H1 (cell line): Measurements from ENCODE around the gene CDC42EP4. TPM values are rescaled to one million over a fixed set of nuclear protein-coding genes. Genes with fewer than 3 reads are reported as not detected.
A peak's percentile ranks its signal among the peaks of the same experiment; 100 is the strongest.

Experiments used
- CTCF ChIA-PET: fragments of 300-600 bp; sonication (Branson Sonifier 250); formaldehyde crosslinking; loops from one replicate; lab custom pipeline; 2021; ENCODE audit not compliant: partially characterized antibody; lab: Charles Lee
- POLR2A ChIA-PET: fragments of 300-600 bp; sonication (Branson Sonifier 250); formaldehyde crosslinking; loops from one replicate; lab custom pipeline; 2021; ENCODE audit warnings: inconsistent platforms; ENCODE audit not compliant: partially characterized antibody; lab: Charles Lee
- DNase-seq, 2 experiments: peaks; one replicate each; pipeline versions ENCODE4 v3.0.0 to v3.0.0-alpha.2; 2010 to 2022; ENCODE audit warnings: low spot score in 2 of 2, low read depth in 1 of 2, mixed read lengths in 1 of 2
- FAIRE-seq: peaks from 2 replicates; lab custom pipeline; 2011; peaks lifted over from hg19 to GRCh38; lab: Jason Lieb, UNC
- H2AFZ ChIP-seq: 2 replicates; pipeline ENCODE4 v1.8.1; 2012; ENCODE audit warnings: low read length, inconsistent platforms
- H2AK5ac ChIP-seq: 2 replicates; pipeline ENCODE4 v1.6.1; 2013; ENCODE audit warnings: low read depth, low read length
- H2BK120ac ChIP-seq: replicated peaks from 2 replicates; pipeline ENCODE3; 2013; ENCODE audit warnings: low read depth, low read length, inconsistent platforms
- H2BK12ac ChIP-seq: 2 replicates; pipeline ENCODE4 v1.6.1; 2013; ENCODE audit warnings: low read depth, low read length
- H2BK15ac ChIP-seq: 2 replicates; pipeline ENCODE4 v1.6.1; 2013; ENCODE audit warnings: low read length
- H2BK20ac ChIP-seq: 2 replicates; pipeline ENCODE4 v1.6.1; 2013; ENCODE audit warnings: low read length
- H2BK5ac ChIP-seq: 2 replicates; pipeline ENCODE4 v1.6.1; 2013; ENCODE audit warnings: low read depth, low read length
- H3K14ac ChIP-seq: 2 replicates; pipeline ENCODE4 v1.6.1; 2013; ENCODE audit warnings: inconsistent platforms; ENCODE audit not compliant: insufficient read length
- H3K18ac ChIP-seq: 2 replicates; pipeline ENCODE4 v1.6.1; 2013; ENCODE audit warnings: low read length; ENCODE audit errors: extremely low read depth
- H3K23ac ChIP-seq: 2 replicates; pipeline ENCODE4 v1.6.1; 2013; ENCODE audit warnings: inconsistent platforms; ENCODE audit not compliant: insufficient read length
- H3K23me2 ChIP-seq: 2 replicates; pipeline ENCODE4 v1.6.1; 2013; ENCODE audit warnings: low read depth, low read length
- H3K27ac ChIP-seq: 2 replicates; pipeline ENCODE4 v1.6.1; 2011; ENCODE audit warnings: low read depth, low read length, inconsistent platforms
- H3K27me3 ChIP-seq, 4 experiments: replicated peaks in 1 of 4; 1 replicate in 1 of 4; 2 replicates in 3 of 4; pipeline versions ENCODE4 v1.6.1 to v1.8.1; 2011 to 2013; ENCODE audit warnings: low read length in 3 of 4, mild to moderate bottlenecking in 3 of 4, inconsistent platforms in 2 of 4, mixed read lengths in 2 of 4, moderate library complexity in 1 of 4; ENCODE audit not compliant: control insufficient read depth in 3 of 4, insufficient read depth in 3 of 4; ENCODE audit errors: extremely low read depth in 1 of 4
- H3K36me3 ChIP-seq, 4 experiments: 2 replicates each; pipeline versions ENCODE4 v1.6.1 to v1.8.1; 2011 to 2013; ENCODE audit warnings: mild to moderate bottlenecking in 4 of 4, low read length in 3 of 4, moderate library complexity in 2 of 4, control low read depth in 1 of 4, inconsistent platforms in 1 of 4; ENCODE audit not compliant: insufficient read depth in 4 of 4, control insufficient read depth in 2 of 4
- H3K4ac ChIP-seq: replicated peaks from 2 replicates; pipeline ENCODE3; 2013; ENCODE audit warnings: low read length, low read depth, mixed read lengths, inconsistent platforms; ENCODE audit not compliant: insufficient read length
- H3K4me1 ChIP-seq, 4 experiments: replicated peaks in 1 of 4; 1 replicate in 1 of 4; 2 replicates in 3 of 4; pipeline versions ENCODE4 v1.6.1 to v1.8.1; 2011 to 2013; ENCODE audit warnings: low read length in 3 of 4, inconsistent platforms in 2 of 4, mixed read lengths in 1 of 4; ENCODE audit not compliant: insufficient read depth in 4 of 4, control insufficient read depth in 3 of 4
- H3K4me2 ChIP-seq, 2 experiments: 2 replicates each; pipeline versions ENCODE4 v1.6.1 to v1.8.1; 2011 to 2013; ENCODE audit warnings: low read depth in 2 of 2, low read length in 2 of 2, control low read depth in 1 of 2, inconsistent platforms in 1 of 2, mild to moderate bottlenecking in 1 of 2; ENCODE audit not compliant: insufficient read depth in 1 of 2
- H3K4me3 ChIP-seq, 4 experiments: fragments of 200-600, 300-600 bp in 1 of 4; sonication (generic), shearing (Covaris generic), sonication (Bioruptor Twin) in 1 of 4; 2 replicates each; pipeline versions ENCODE4 v1.5.1 to v1.8.1; 2011 to 2016; ENCODE audit warnings: low read length in 4 of 4, low read depth in 3 of 4, control low read depth in 2 of 4, inconsistent platforms in 2 of 4, mild to moderate bottlenecking in 2 of 4, mixed read lengths in 1 of 4, moderate library complexity in 1 of 4; ENCODE audit not compliant: insufficient read depth in 2 of 4; ENCODE audit errors: extremely low read depth in 1 of 4
- H3K56ac ChIP-seq: replicated peaks from 2 replicates; pipeline ENCODE3; 2013; ENCODE audit warnings: low read depth, mild to moderate bottlenecking, mixed read lengths, low read length, inconsistent platforms; ENCODE audit not compliant: insufficient read length
- H3K79me1 ChIP-seq: 2 replicates; pipeline ENCODE4 v1.6.1; 2013; ENCODE audit warnings: low read depth, low read length, control low read depth
- H3K79me2 ChIP-seq, 2 experiments: 2 replicates each; pipeline versions ENCODE4 v1.6.1 to v1.8.1; 2012 to 2013; ENCODE audit warnings: low read length in 2 of 2, mild to moderate bottlenecking in 2 of 2, inconsistent platforms in 1 of 2; ENCODE audit not compliant: insufficient read depth in 2 of 2, control insufficient read depth in 1 of 2
- H3K9ac ChIP-seq, 4 experiments: replicated peaks in 1 of 4; 1 replicate in 1 of 4; 2 replicates in 3 of 4; pipeline versions ENCODE4 v1.6.1 to v1.8.1; 2011 to 2013; ENCODE audit warnings: low read depth in 3 of 4, low read length in 3 of 4, control low read depth in 2 of 4, mild to moderate bottlenecking in 2 of 4, moderate library complexity in 2 of 4, inconsistent platforms in 1 of 4; ENCODE audit errors: extremely low read depth in 1 of 4
- H3K9me3 ChIP-seq, 2 experiments: 2 replicates each; pipeline versions ENCODE4 v1.6.1 to v1.8.1; 2012 to 2013; ENCODE audit warnings: mild to moderate bottlenecking in 2 of 2, moderate library complexity in 2 of 2, control low read depth in 1 of 2, inconsistent platforms in 1 of 2, low read depth in 1 of 2, low read length in 1 of 2, mixed read lengths in 1 of 2; ENCODE audit not compliant: insufficient read depth in 2 of 2
- H4K20me1 ChIP-seq, 2 experiments: replicated peaks in 1 of 2; 2 replicates each; pipeline versions ENCODE3 to v1.8.1; 2011 to 2013; ENCODE audit warnings: inconsistent platforms in 2 of 2, low read length in 2 of 2, mild to moderate bottlenecking in 1 of 2; ENCODE audit not compliant: insufficient read depth in 2 of 2, control insufficient read depth in 1 of 2
- H4K5ac ChIP-seq: 2 replicates; pipeline ENCODE4 v1.6.1; 2013; ENCODE audit warnings: low read length, low read depth, mixed read lengths, inconsistent platforms; ENCODE audit not compliant: insufficient read length
- H4K8ac ChIP-seq: 2 replicates; pipeline ENCODE4 v1.8.0; 2013; ENCODE audit warnings: mild to moderate bottlenecking, moderate library complexity, low read length, inconsistent platforms; ENCODE audit not compliant: insufficient read depth; ENCODE audit errors: extremely low read depth
- H4K91ac ChIP-seq: replicated peaks from 2 replicates; pipeline ENCODE3; 2013; ENCODE audit warnings: low read length, mixed read lengths, inconsistent platforms; ENCODE audit not compliant: insufficient read length
- CEBPB ChIP-seq: IDR thresholded peaks from 2 replicates; pipeline ENCODE4 v1.6.1; 2012; ENCODE audit warnings: low read depth, low read length
- CREB1 ChIP-seq: IDR thresholded peaks from 2 replicates; pipeline ENCODE4 v1.6.1; 2012; ENCODE audit warnings: inconsistent platforms
- KDM1A ChIP-seq: fragments of 200-600, 300-600 bp; sonication (generic); IDR thresholded peaks from 2 replicates; pipeline ENCODE4 v1.7.1; 2016; ENCODE audit warnings: mild to moderate bottlenecking, low read length, borderline replicate concordance
- NRF1 ChIP-seq: IDR thresholded peaks from 2 replicates; pipeline ENCODE4 v1.6.1; 2011; ENCODE audit warnings: mild to moderate bottlenecking, low read depth, low read length, improper control_type of control experiment
- TBP ChIP-seq: IDR thresholded peaks from 2 replicates; pipeline ENCODE4 v1.6.1; 2011; ENCODE audit warnings: low read depth, low read length, improper control_type of control experiment
- TEAD4 ChIP-seq: IDR thresholded peaks from 2 replicates; pipeline ENCODE4 v1.6.1; 2012; ENCODE audit warnings: low read depth, low read length, inconsistent platforms, mixed read lengths
- YY1 ChIP-seq: IDR thresholded peaks from 2 replicates; pipeline ENCODE4 v1.6.1; 2011; ENCODE audit warnings: low read depth, mild to moderate bottlenecking, low read length
- WGBS, 2 experiments: shearing (Covaris generic) in 1 of 2; methylation state at CpG; one replicate each; pipeline versions ENCODE4 v1.1.6 to v1.1.7; 2013 to 2015; ENCODE audit warnings: low lambda C conversion rate in 2 of 2, mixed read lengths in 2 of 2, inconsistent platforms in 1 of 2, low coverage in 1 of 2, missing lambda C conversion rate in 1 of 2; ENCODE audit not compliant: insufficient replicate concordance in 2 of 2, insufficient coverage in 1 of 2, insufficient read length in 1 of 2; ENCODE audit errors: extremely low coverage in 1 of 2, missing lambda C conversion rate in 1 of 2; 5-methylcytosine and 5-hydroxymethylcytosine counted together
- polyA plus RNA-seq, 7 experiments: library from polyadenylated mRNA; depleted of rRNA in 3 of 7; stranded (reverse) in 5 of 7; unstranded in 2 of 7; fragments of >200 nt in 5 of 7; fragments of 200-250 nt in 2 of 7; gene quantifications; 1 replicate in 5 of 7; 2 replicates in 1 of 7; 4 replicates in 1 of 7; pipeline versions ENCODE4 v1.2.1 to v1.2.3, GENCODE V29; 2011 to 2013; ENCODE audit warnings: missing spikeins in 2 of 7, mixed read lengths in 2 of 7
- total RNA-seq: library from RNA; stranded (reverse); fragmentation: NEBNext Ultra II Directional; extraction: Animal tissue kit (Norgen Biotek cat#: 25700); gene quantifications from 2 replicates; pipeline ENCODE4 v1.2.1, GENCODE V29; 2021

Gene CDC42EP4
- total and polyA plus RNA-seq, 2 of the 8 experiments (the other 6 are each of a cell fraction or from before 2014, with no cell fraction given) = 8.8 to 12.6 TPM

- no peaks in the 10 kb centered on the region for H4K20me1 ChIP-seq
Observed at GRCh38 chr17:73257516-73257915, 54.3 kb downstream of the CDC42EP4 start.

More at GRCh38 chr17:73257516-73257915, 54.3 kb downstream of the CDC42EP4 start:
- no peaks in the 10 kb centered on the region for H3K36me3 ChIP-seq
- no peak overlapping the region for H3K4me2 ChIP-seq
- no peak overlapping the region for H4K8ac ChIP-seq
- no peak overlapping the region for H3K18ac ChIP-seq
- H3K9me3 ChIP-seq = no peaks in the 10 kb centered on the region
- no peak overlapping the region for H2AFZ ChIP-seq
- H4K5ac ChIP-seq = no peak overlapping the region
- no peak overlapping the region for H2AK5ac ChIP-seq
- FAIRE-seq = no peak
- peaks cover 0 to 3% (median 0%) of the 10 kb centered on the region in 4 experiments; a peak in 1 of 7 replicates for H3K27me3 ChIP-seq
- ChIA-PET CTCF (interaction anchor here (1.0 to 19.7 kb wide), 7 partner anchors 9 to 532 kb away, joined by 3 to 439 read pairs (median 6); no protein-coding TSS in a partner anchor), POLR2A (interaction anchor here (0.7 kb wide), 1 partner anchor 112 kb away, joined by 3 read pairs; no protein-coding TSS in a partner anchor)
- H2BK12ac ChIP-seq = peak overlapping the region; percentile 35; the same call in 1 of the 2 replicates
- no peaks in the 10 kb centered on the region; the same call in 1 of the 2 replicates for H3K23me2 ChIP-seq
- no peaks in the 10 kb centered on the region for H3K79me1 ChIP-seq
- H3K27ac ChIP-seq = no peak overlapping the region
- H3K9ac ChIP-seq = no peak overlapping the region
- H2BK5ac ChIP-seq = no peak overlapping the region
- no peaks in the 10 kb centered on the region for H3K79me2 ChIP-seq
- H3K4me1 ChIP-seq = peaks cover 8 to 17% (median 9%) of the 10 kb centered on the region in 4 experiments
- H3K14ac ChIP-seq = no peak overlapping the region
- WGBS, 2 experiments = 89% methylated on average over 6 of the region's 6 CpGs; no CpG with 5 or more reads in 1 of the 2 experiments
- no peak overlapping the region for H2BK15ac ChIP-seq
- no peak overlapping the region for H3K4ac ChIP-seq
- TF ChIP-seq NRF1 = no peak
- no peak for TF ChIP-seq YY1
- TF ChIP-seq CREB1 = no peak
- TF ChIP-seq CEBPB = no peak
- no peak for TF ChIP-seq TBP
- TF ChIP-seq KDM1A = no peak
- TF ChIP-seq TEAD4 = no peak
- no peak overlapping the region for H2BK20ac ChIP-seq
- H3K4me3 ChIP-seq = no peak overlapping the region
- no peak for DNase-seq
- no peak overlapping the region for H4K91ac ChIP-seq
- H2BK120ac ChIP-seq = no peak overlapping the region
- no peak overlapping the region for H3K23ac ChIP-seq
- no peak overlapping the region for H3K56ac ChIP-seq
